ENCODE data around the gene WDR81.

Gene WDR81

GRCh38 chr17:1713878-1714426 lies 10.6 kb upstream of the WDR81 start:
- DNase-seq, result peak; percentile 40

- peak; percentile 99 for DNase-seq
Measured at GRCh38 chr17:1714427-1714979, 10.0 kb upstream of the WDR81 start.

GRCh38 chr17:1714980-1715802 lies 9.3 kb upstream of the WDR81 start:
- DNase-seq, result peak; percentile 88

DNA sequence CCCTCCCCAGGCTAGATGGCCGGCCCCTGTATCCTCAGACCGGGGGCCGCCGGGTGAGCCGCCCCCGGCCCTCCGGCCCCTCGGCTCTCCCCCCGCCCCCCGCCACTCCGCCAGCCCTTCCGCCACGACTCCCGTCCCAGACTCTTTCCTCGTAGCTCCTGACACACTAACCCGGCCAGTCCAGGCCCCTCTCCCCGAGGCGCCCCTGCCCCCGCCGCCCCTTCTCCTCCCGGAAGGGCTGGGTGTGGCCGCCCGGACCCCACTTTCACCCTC lies 8.8 kb upstream of the WDR81 start:
- no peak for DNase-seq

GRCh38 chr17:1716076-1716911 lies 8.2 kb upstream of the WDR81 start:
- peak; percentile 100 for DNase-seq

- peak; percentile 99 for DNase-seq
Measured at GRCh38 chr17:1716912-1717695, 7.4 kb upstream of the WDR81 start.

DNA sequence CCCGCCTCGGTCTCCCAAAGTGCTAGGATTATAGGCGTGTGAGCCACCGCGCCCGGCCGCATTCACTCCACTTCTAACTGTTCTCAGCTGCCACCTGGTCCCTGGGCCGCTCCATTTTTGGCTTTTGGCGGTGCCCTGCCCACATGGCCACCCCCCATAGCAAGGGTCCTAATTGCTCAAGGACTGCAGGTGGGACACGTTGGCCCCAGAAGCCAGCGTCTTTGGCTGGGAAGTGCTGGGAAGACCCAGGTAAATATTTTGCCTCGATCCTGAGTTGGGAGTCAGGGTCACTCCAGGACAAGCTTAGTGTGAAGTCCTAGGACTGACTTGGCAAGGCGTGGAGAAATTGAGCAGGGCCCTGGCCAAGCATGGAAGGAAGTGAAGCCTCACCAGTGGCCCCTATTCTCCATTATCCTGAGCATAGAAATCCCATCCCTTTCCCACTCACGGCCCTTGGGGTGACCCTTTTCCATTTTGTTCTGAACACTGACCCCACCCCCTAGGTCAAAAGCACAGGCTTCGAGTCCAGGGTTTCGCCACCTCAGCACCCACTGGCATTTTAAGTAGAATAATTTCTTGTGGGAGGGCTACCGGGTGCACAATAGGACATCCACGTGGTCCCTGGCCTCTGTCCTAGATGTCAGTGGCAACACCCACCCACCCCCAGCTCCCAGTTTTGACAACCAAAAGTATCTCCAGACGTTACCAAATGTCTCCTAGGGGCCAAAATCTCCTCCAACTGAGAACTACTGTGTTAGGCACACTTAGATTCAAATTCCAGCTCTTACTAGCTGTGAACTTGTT lies 5.9 kb upstream of the WDR81 start:
- DNase-seq, result no peak

DNA sequence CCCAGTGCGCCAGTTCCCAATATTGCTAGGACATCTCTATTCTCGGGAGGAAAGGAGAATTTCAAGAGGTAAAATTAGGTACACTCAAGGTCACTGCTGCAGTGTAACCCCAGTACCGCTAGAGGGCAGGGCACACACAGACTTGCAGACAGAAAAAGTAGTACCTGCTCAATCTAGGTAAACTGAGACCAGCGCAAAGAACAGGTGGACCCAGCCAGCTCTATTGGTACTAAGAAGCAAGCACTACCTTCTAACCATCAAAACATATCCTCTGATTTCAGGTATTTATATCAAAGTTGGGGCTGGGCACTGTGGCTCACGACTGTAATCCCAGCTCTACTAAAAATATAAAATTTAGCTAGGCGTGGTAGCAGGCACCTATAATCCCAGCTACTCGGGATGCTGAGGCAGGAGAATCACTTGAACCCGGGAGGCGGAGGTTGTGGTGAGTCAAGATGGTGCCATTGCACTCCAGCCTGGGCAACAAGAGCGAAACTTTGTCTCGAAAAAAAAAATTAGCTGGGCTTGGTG lies 3.6 kb upstream of the WDR81 start:
- no peak for DNase-seq

DNA sequence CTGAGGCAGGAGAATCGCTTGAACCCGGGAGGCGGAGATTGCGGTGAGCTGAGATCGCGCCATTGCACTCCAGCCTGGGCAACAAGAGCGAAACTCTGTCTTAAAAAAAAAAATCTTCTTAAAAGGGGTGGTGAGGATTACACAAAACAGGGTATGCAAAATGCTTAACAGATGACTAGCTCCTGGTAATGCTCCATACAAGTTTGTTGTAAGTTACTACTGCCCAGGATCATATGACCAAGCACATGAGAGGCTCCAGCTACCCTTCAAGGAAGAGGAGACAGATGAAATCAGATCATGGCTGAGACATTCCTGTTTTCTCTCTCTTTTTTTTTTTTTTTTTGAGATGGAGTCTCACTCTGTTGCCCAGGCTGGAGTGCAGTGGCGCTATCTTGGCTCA lies 2.5 kb upstream of the WDR81 start:
- DNase-seq, result peak; percentile 69

GRCh38 chr17:1724869-1725641 lies 551 bp downstream of the WDR81 start:
- no peak for DNase-seq

- no peak for DNase-seq
Measured at GRCh38 chr17:1725642-1726511, 1.4 kb downstream of the WDR81 start.

- DNase-seq, result no peak
Measured at GRCh38 chr17:1726626-1727257, 2.2 kb downstream of the WDR81 start.

DNA sequence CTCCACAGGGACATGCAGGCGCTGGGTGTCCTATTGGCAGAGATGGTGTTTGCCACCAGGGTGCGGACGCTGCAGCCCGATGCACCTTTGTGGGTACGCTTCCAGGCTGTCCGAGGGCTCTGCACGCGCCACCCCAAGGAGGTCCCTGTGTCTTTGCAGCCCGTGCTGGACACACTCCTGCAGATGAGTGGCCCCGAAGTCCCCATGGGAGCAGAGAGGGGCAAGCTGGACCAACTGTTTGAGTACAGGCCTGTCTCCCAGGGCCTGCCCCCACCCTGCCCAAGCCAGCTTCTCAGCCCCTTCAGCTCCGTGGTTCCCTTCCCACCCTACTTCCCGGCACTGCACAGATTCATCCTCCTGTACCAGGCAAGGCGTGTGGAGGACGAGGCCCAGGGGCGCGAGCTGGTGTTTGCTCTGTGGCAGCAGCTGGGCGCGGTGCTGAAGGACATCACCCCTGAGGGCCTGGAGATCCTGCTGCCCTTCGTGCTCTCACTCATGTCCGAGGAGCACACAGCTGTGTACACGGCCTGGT lies 2.8 kb downstream of the WDR81 start:
- DNase-seq, result no peak

GRCh38 chr17:1727876-1728630 lies 3.5 kb downstream of the WDR81 start:
- DNase-seq, result no peak

- DNase-seq, result no peak
Measured at GRCh38 chr17:1729966-1730325, 5.4 kb downstream of the WDR81 start.

DNA sequence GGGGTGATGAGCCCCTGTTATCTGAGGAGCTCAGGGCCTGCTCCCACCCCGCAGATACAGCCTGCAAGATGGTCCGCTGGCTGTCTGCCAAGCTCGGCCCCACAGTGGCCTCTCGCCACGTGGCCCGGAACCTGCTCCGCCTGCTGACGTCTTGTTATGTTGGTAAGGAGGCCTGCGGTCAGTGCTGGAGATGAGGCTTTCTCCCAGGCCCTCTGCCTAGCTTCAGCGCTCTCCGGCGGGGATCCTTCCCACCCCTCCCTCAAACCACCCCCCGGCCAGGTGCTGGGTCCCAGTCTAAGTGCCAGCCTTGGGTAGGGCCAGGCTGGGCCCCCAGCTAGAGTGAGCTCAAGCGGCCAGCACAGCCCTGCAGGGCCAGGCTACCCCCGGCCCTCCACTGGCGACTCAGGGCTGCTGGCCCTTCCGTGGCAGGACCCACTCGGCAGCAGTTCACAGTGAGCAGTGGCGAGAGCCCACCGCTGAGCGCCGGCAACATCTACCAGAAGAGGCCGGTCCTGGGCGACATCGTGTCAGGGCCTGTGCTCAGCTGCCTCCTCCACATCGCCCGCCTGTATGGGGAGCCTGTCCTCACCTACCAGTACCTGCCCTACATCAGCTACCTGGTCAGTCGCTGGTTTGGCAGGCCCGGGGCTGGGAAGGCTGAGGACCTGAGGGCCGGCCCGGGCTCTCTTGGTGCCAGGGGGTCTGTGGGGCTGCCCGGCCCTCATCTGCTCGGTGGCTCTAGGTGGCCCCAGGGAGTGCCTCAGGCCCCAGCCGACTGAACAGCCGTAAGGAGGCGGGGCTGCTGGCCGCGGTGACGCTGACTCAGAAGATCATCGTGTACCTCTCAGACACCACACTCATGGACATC lies 6.1 kb downstream of the WDR81 start:
- no peak for DNase-seq

GRCh38 chr17:1731194-1731506 lies 6.6 kb downstream of the WDR81 start:
- no peak for DNase-seq

Data from fibroblast of skin of right quadriceps (primary cell).